GM13976 (cell line): ENCODE results near the gene AGPAT2.
"Not testable (repeated sequence)": the region's sequence is repeated elsewhere in the genome, so short reads cannot be mapped to it uniquely, and the experiment has no call there.

Source experiments
- DNase-seq: peaks from one replicate; pipeline ENCODE4 v3.0.0; 2012; ENCODE audit warnings: low spot score
- CTCF ChIP-seq: IDR thresholded peaks from 2 replicates; pipeline ENCODE4 v1.5.1; 2012; ENCODE audit warnings: borderline replicate concordance, mild to moderate bottlenecking; ENCODE audit not compliant: insufficient read depth; ENCODE audit errors: extremely low read depth, missing control alignments, control extremely low read depth
- in situ Hi-C: fragments of 300-500 bp; cut with MboI; formaldehyde crosslinking; loops from one replicate; pipeline ENCODE4 v1.12.0; 2022; ENCODE audit warnings: low sequenced_read_pairs, mixed read lengths, inconsistent platforms; ENCODE audit not compliant: unreplicated experiment

Gene AGPAT2

GRCh38 chr9:136709454-136710109 is 22.3 kb upstream of the AGPAT2 start:
- TF ChIP-seq CTCF: no peak
- in situ Hi-C loops: no loop called here

GRCh38 chr9:136707849-136708517 is 20.7 kb upstream of the AGPAT2 start:
- in situ Hi-C loops: no loop called here
- TF ChIP-seq CTCF: no peak
- DNase-seq: no peak

More at GRCh38 chr9:136709454-136710109, 22.3 kb upstream of the AGPAT2 start:
- no peak for DNase-seq

GRCh38 chr9:136707011-136707410 is 19.8 kb upstream of the AGPAT2 start:
- no peak for DNase-seq
- in situ Hi-C loops: no loop called here
- no peak for TF ChIP-seq CTCF

- in situ Hi-C loops: no loop called here
- TF ChIP-seq CTCF: no peak
- no peak for DNase-seq
Observed at GRCh38 chr9:136705564-136705963, 18.3 kb upstream of the AGPAT2 start.

GRCh38 chr9:136704741-136705140 is 17.5 kb upstream of the AGPAT2 start:
- DNase-seq, in situ Hi-C loops: not testable (repeated sequence)

- TF ChIP-seq CTCF: no peak
- no peak for DNase-seq
- in situ Hi-C loops: no loop called here
Observed at GRCh38 chr9:136703276-136703860, 16.1 kb upstream of the AGPAT2 start.

- TF ChIP-seq CTCF: no peak
- no peak for DNase-seq
- in situ Hi-C loops: no loop called here
Observed at GRCh38 chr9:136701668-136702053, 14.4 kb upstream of the AGPAT2 start.
